ENCODE results near the gene PSMA3. TPM values are rescaled to one million over a fixed set of nuclear protein-coding genes. Genes with fewer than 3 reads are reported as not detected.

PSMA3 gene
- total and polyA plus RNA-seq, 9 of the 15 experiments (the other 6 are each of a cell fraction or from before 2014, with no cell fraction given) = 129 to 786 (median 319) TPM

DNA sequence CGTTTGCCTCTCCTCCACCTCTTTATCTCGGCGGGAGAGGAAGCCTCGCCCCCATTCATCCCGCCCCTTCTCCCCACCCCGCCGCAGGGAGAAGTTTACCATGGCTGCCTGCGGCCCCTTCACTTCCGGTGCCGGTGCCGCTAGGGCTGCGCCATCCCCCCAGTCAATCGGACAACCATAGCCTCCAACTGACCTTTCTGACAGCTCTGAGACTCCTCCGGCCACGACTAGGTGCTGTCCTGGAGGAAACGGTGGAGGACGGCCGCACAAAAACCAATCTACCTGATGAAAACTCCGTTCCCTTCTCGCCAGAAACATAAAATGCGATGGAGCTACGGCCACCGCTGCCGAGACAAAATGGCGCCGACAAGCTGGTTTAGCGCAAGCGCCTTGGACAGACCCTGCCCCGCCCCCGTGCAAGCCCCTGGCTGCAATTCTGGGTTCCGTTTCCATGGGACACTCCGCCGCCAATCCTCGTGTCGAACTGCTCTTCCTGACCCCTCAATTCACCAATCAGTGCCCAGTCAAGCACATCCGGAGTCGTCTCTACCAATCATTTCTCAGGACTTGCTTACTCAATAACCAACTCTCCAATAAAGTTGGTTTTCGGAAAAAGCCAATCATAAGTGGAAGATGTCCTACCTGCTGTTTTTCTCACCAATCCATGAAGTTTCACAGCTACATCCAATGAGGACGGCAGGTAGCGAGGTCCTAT, 53.3 kb downstream of the PSMA3 start (continued):
- TF ChIP-seq, protein P1, sequence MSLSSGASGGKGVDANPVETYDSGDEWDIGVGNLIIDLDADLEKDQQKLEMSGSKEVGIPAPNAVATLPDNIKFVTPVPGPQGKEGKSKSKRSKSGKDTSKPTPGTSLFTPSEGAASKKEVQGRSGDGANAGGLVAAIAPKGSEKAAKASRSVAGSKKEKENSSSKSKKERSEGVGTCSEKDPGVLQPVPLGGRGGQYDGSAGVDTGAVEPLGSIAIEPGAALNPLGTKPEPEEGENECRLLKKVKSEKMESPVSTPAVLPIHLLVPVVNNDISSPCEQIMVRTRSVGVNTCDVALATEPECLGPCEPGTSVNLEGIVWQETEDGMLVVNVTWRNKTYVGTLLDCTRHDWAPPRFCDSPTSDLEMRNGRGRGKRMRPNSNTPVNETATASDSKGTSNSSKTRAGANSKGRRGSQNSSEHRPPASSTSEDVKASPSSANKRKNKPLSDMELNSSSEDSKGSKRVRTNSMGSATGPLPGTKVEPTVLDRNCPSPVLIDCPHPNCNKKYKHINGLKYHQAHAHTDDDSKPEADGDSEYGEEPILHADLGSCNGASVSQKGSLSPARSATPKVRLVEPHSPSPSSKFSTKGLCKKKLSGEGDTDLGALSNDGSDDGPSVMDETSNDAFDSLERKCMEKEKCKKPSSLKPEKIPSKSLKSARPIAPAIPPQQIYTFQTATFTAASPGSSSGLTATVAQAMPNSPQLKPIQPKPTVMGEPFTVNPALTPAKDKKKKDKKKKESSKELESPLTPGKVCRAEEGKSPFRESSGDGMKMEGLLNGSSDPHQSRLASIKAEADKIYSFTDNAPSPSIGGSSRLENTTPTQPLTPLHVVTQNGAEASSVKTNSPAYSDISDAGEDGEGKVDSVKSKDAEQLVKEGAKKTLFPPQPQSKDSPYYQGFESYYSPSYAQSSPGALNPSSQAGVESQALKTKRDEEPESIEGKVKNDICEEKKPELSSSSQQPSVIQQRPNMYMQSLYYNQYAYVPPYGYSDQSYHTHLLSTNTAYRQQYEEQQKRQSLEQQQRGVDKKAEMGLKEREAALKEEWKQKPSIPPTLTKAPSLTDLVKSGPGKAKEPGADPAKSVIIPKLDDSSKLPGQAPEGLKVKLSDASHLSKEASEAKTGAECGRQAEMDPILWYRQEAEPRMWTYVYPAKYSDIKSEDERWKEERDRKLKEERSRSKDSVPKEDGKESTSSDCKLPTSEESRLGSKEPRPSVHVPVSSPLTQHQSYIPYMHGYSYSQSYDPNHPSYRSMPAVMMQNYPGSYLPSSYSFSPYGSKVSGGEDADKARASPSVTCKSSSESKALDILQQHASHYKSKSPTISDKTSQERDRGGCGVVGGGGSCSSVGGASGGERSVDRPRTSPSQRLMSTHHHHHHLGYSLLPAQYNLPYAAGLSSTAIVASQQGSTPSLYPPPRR (CRISPR knock-in tag; IDR thresholded peaks at IDR 0.05; ENCODE audit: borderline replicate concordance) = no peak
- TF ChIP-seq EGR1 (conservative IDR thresholded peaks at IDR 0.05) (peak; percentile 56), RBM22 (IDR thresholded peaks at IDR 0.05; ENCODE audit: low read depth, low read length, poor library complexity, severe bottlenecking) (no peak), CHD2 (IDR thresholded peaks at IDR 0.05; ENCODE audit: low read depth, low read length) (peak; percentile 89), RBM39 (optimal IDR thresholded peaks at IDR 0.05; ENCODE audit: low read depth, low read length) (no peak), TSC22D4 (tag; IDR thresholded peaks at IDR 0.05) (no peak), ZBED1 (IDR thresholded peaks at IDR 0.05) (no peak), SAP30 (IDR thresholded peaks at IDR 0.05; ENCODE audit: borderline replicate concordance, insufficient read depth, low read depth, low read length, poor library complexity, severe bottlenecking) (no peak), JUND (IDR thresholded peaks at IDR 0.05; ENCODE audit: borderline replicate concordance, low read depth, low read length) (no peak; the same call in 1 of the 2 replicates), JUND (tag; IDR thresholded peaks at IDR 0.05; ENCODE audit: borderline replicate concordance, low read depth, low read length) (no peak), ILF3 (IDR thresholded peaks at IDR 0.05; ENCODE audit: borderline replicate concordance) (no peak), CREM (IDR thresholded peaks at IDR 0.05; ENCODE audit: low read depth) (peak; percentile 39), ZNF239 (CRISPR knock-in tag; IDR thresholded peaks at IDR 0.05) (peak; percentile 65), ZNF316 (IDR thresholded peaks at IDR 0.05) (no peak), ARID1B (IDR thresholded peaks at IDR 0.05) (peak; percentile 7; the same call in 1 of the 2 replicates), ZNF197 (CRISPR knock-in tag; IDR thresholded peaks at IDR 0.05; ENCODE audit: low read depth) (peak; percentile 99), C11orf30 (IDR thresholded peaks at IDR 0.05; ENCODE audit: low read depth) (peak; percentile 54)
- TF ChIP-seq, protein P2, sequence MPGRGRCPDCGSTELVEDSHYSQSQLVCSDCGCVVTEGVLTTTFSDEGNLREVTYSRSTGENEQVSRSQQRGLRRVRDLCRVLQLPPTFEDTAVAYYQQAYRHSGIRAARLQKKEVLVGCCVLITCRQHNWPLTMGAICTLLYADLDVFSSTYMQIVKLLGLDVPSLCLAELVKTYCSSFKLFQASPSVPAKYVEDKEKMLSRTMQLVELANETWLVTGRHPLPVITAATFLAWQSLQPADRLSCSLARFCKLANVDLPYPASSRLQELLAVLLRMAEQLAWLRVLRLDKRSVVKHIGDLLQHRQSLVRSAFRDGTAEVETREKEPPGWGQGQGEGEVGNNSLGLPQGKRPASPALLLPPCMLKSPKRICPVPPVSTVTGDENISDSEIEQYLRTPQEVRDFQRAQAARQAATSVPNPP (IDR thresholded peaks at IDR 0.05; ENCODE audit: borderline replicate concordance, insufficient read depth, insufficient read length) = no peak
- TF ChIP-seq, protein P3, sequence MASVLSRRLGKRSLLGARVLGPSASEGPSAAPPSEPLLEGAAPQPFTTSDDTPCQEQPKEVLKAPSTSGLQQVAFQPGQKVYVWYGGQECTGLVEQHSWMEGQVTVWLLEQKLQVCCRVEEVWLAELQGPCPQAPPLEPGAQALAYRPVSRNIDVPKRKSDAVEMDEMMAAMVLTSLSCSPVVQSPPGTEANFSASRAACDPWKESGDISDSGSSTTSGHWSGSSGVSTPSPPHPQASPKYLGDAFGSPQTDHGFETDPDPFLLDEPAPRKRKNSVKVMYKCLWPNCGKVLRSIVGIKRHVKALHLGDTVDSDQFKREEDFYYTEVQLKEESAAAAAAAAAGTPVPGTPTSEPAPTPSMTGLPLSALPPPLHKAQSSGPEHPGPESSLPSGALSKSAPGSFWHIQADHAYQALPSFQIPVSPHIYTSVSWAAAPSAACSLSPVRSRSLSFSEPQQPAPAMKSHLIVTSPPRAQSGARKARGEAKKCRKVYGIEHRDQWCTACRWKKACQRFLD (CRISPR knock-in tag; IDR thresholded peaks at IDR 0.05) = peak; percentile 100
- TF ChIP-seq, protein P4, sequence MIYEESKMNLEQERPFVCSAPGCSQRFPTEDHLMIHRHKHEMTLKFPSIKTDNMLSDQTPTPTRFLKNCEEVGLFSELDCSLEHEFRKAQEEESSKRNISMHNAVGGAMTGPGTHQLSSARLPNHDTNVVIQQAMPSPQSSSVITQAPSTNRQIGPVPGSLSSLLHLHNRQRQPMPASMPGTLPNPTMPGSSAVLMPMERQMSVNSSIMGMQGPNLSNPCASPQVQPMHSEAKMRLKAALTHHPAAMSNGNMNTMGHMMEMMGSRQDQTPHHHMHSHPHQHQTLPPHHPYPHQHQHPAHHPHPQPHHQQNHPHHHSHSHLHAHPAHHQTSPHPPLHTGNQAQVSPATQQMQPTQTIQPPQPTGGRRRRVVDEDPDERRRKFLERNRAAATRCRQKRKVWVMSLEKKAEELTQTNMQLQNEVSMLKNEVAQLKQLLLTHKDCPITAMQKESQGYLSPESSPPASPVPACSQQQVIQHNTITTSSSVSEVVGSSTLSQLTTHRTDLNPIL (CRISPR knock-in tag; IDR thresholded peaks at IDR 0.05) = no peak

Data from K562 (cell line).